Stomach (tissue), 4 donors: Measurements from ENCODE around the gene SLC24A1.

ENCODE experiments used
- POLR2A ChIP-seq, 4 donors: fragments of 450-650 bp; IDR thresholded peaks; one replicate each; pipeline ENCODE4 v1.6.1; 2016; ENCODE audit warnings: antibody characterized with exemption in 4 of 4, control low read depth in 2 of 4, mild to moderate bottlenecking in 1 of 4, moderate library complexity in 1 of 4
- TF ChIP-seq, protein P1 (sequence below), 7 experiments: fragments of 450-650 bp in 4 of 7; fragments of 200-600 bp in 3 of 7; sonication (generic) in 3 of 7; IDR thresholded peaks; one replicate each; pipeline ENCODE4 v1.5.1; 2016 to 2019; ENCODE audit warnings: antibody characterized with exemption in 7 of 7, control low read depth in 2 of 7, mild to moderate bottlenecking in 1 of 7

DNA sequence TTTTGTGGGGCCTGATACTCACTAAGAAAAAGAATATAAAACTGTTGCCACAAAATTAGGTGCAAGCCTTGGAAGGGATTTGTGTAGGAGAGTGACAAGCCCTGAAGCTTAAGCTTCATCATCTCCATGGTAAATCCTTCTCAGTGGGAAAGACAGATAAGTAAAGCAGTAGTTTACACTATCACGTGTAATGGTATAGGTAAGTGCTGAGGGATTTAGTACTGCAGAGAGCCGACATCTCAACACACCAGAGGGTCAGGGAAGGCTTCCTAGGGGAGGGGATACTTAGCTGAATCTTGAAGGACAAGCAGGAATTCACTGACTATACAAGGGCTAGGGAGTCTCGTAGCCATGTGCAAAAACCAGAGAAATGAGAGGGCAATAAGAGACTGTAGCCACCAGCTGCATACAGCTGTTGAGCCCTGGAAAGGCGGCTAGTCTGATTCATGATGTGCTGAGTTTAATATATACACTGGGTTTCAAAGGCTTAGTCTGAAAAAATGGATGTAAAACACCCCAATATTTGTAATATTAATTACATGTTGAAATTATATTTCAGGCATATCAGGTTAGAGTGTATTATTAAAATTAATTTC, 11.1 kb downstream of the SLC24A1 start:
- TF ChIP-seq, protein P1, sequence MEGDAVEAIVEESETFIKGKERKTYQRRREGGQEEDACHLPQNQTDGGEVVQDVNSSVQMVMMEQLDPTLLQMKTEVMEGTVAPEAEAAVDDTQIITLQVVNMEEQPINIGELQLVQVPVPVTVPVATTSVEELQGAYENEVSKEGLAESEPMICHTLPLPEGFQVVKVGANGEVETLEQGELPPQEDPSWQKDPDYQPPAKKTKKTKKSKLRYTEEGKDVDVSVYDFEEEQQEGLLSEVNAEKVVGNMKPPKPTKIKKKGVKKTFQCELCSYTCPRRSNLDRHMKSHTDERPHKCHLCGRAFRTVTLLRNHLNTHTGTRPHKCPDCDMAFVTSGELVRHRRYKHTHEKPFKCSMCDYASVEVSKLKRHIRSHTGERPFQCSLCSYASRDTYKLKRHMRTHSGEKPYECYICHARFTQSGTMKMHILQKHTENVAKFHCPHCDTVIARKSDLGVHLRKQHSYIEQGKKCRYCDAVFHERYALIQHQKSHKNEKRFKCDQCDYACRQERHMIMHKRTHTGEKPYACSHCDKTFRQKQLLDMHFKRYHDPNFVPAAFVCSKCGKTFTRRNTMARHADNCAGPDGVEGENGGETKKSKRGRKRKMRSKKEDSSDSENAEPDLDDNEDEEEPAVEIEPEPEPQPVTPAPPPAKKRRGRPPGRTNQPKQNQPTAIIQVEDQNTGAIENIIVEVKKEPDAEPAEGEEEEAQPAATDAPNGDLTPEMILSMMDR (IDR thresholded peaks at IDR 0.05): no peak
- no peak for TF ChIP-seq POLR2A (IDR thresholded peaks at IDR 0.05)
